HG03135 (cell line): ENCODE results near the gene MVD.
"Not testable (repeated sequence)": the region's sequence is repeated elsewhere in the genome, so short reads cannot be mapped to it uniquely, and the experiment has no call there.

Experiments used
- ATAC-seq: cut with Tn5 transposase; IDR thresholded peaks from one replicate; pipeline ENCODE4 v1.9.1; 2021; ENCODE audit warnings: mild to moderate bottlenecking, moderate library complexity; ENCODE audit not compliant: unreplicated experiment

The MVD gene

DNA sequence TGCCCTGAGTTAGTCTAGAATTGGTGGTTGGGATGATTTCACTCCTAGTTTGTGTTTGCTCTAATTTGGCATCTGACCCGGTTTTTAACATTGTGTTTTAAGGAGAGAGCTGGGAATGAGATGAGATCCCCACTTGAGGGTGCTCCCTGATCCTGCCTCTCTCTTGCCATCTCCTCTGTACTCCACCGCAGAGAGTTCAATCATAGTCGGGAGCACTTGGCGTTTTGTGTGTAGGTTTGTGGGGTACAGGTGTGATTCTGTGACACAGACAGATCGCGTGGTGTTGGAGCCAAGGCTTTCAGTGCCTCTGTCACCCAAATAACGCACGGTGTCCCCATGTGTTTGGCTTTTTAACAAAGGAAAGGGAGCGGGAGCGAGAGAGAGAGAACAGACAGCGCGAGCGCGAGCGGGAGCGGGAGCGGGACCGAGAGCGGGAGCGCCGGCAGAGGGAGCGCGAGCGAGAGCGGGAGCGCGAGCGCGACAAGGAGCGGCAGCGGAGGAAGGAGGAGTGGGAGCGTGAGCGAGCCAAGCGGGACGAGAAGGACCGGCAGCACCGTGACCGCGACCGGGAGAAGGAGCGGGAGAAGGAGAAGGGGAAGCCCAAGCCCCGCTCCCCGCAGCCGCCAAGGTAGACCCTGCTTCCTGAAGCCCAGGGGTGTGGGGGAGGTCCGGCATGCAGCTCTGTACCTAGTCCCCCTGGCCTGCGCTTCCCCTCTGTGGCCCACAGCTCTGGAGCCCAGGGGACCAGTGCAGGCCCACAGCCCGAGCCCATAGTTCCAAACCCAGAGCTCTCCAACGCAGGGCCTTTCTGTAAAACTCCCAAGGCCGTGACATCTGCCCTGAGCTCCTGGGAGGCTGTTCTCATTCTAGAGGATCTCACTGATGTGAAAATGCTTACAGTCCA, 51.7 kb downstream of the MVD start:
- no peak for ATAC-seq

DNA sequence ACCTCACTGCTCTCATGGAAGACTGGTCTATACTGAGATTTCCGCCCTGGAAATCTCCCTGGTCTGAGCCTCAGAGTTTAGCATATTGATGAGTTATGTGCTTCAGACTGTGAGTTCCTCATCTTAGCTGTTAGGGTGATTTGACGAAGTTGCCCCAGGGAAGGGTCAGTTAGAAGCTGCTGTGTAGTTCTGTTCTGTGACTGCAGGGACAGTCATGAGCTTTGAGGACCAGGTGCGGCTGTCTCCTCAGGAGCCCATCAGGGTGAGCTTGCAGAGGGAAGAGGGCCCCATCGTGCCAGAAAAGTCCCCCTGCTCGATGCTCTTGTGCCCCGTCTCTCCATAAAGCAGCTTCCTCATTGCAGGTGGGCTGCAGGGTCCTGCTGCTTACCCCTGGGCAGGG, 52.8 kb downstream of the MVD start:
- ATAC-seq = no peak

DNA sequence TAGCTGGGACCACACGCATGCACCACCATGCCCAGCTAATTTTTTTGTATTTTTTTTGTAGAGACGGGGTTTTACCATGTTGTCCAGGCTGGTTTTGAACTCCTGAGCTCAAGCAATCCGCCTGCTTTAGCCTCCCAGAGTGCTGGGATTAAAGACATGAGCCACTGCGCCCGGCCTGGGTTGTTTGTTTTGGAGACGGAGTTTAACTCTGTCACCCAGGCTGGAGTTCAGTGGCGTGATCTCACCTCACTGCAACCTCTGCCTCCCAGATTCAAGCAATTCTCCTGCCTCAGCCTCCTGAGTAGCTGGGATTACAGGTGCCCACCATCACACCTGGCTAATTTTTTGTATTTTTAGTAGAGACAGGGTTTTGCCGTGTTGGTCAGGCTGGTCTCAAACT, 53.5 kb downstream of the MVD start:
- ATAC-seq = not testable (repeated sequence)

DNA sequence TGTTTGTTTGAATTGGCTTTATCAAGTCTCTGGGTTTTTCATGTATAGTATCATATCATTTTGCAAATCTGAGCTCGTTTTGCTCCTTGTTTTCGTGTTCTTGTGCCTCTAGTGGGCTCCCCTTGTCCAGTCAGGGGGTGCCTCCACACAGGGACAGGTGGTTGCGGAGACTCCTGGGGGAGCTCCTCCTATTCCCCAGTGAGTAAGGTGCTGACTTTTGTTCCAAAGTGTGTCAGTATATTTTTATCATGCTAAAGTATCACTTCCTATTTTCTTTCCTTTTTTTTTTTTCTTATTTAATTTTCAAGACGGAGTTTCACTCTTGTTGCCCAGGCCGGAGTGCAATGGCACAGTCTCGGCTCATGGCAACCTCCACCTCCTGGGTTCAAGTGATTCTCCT, 54.8 kb downstream of the MVD start:
- no peak for ATAC-seq

DNA sequence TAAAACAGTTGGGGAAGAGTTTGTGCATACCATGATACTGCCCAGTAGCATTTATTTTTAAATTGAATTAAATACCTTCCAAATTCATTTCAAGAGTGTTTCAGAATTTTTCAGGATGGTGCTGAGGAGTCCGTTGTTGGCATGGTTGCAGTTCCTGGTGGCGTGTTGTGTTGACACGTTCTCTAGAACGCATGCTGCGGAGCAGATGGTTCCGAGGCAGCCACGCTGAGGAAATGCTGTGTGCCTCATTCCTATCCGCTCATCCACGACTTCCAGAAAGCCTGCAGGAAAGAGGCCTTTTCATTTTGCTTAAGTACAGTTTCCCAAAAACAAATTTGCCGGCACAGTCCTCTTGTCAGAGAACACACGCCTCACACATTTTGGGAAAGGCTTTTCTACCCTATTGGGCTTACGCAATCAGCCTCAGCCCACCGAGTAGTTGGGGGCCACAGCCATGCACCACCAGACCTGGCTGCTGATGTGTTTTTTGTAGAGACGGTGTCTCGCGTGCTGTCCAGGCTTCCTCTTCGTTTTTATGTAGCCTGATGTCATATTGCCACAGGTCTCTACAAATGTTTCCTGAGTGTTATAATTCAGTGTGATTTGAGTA, 56.6 kb downstream of the MVD start:
- no peak for ATAC-seq

DNA sequence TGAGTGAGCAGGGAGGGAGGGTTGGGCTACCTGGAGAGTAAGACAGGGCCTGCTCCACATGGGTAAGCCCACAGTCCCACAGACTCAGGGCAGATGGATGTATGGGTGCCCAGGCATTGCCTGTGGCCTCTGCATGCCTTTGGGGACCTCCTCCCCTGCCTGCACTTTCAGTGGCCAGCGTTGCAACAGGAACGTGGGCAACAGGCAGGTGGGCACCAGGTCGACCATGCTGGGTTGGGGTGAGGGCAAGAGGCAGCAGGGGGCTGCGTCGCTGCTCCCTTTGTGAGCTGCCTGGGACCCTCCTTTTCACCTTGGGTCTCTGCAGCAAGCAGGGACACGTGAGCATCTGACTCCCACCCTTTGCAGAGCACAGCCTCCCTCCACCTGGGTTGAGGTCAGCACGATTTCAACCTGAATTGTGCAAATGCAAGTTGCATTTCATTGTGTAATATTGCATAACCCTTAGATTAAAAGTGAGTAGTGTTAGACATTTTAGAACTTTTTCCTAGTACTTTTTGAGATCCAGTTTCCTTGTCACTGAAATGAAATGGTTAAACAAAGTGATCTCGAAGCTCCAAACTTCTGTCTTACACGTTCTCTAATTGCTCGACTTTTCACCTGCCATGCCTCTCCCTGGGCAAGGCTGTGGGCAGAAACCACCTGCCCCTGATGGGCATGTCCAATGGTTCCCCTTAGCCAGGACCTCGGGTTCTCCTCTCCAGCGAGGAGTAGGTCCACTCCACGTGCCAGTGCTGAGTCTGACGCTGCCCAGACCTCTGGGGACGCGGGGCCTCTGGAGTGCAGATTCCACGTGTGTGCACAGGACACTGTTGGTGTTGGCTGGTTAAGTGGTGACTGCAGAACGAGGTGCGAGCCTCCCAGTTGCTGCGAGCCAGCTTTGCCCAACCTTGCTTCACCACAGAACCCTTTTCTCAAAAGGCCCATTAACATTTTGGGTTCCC, 57.4 kb downstream of the MVD start:
- ATAC-seq = no peak

- ATAC-seq = no peak
Measured at GRCh38 chr16:88602091-88602490, 60.8 kb downstream of the MVD start.
